ENCODE results near the gene DPCD. TPM values are rescaled to one million over a fixed set of nuclear protein-coding genes. Genes with fewer than 3 reads are reported as not detected.

Gene DPCD
- polyA plus RNA-seq, 1 of the 3 experiments (the other 2 are of a cell fraction): 106 TPM

GRCh38 chr10:101630633-101630920, 42.5 kb downstream of the DPCD start:
- Histone ChIP-seq H3K4me2 (no peak overlapping the region), H3K4me3 (ENCODE audit: low read depth in 2 of 2, low read length in 1 of 2) (no peak overlapping the region), H3K9me2 (no peaks in the 10 kb centered on the region), H3K27me3 (ENCODE audit: insufficient read depth) (no peaks in the 10 kb centered on the region), H3K9me3 (no peaks in the 10 kb centered on the region), H3K9ac (no peak overlapping the region), H3K27ac (ENCODE audit: low read depth in 2 of 2, low read length in 1 of 2) (no peak overlapping the region), H3K36me3 (replicated peaks in 1 of 2; ENCODE audit: control insufficient read depth in 1 of 2, insufficient read depth in 2 of 2, low read length in 1 of 2) (peaks cover 0 to 10% of the 10 kb centered on the region in 2 experiments), H3K79me2 (ENCODE audit: insufficient read depth) (no peaks in the 10 kb centered on the region), H3K4me1 (ENCODE audit: control insufficient read depth in 1 of 2, insufficient read depth in 2 of 2, low read depth in 1 of 2, low read length in 1 of 2) (peaks cover 0 to 6% of the 10 kb centered on the region in 2 experiments; a peak in 1 of 4 replicates), H2AFZ (ENCODE audit: low read depth) (no peak overlapping the region), H4K20me1 (ENCODE audit: insufficient read depth) (no peaks in the 10 kb centered on the region), H3F3A (replicated peaks; ENCODE audit: insufficient read depth) (no peaks in the 10 kb centered on the region)
- DNase-seq: no peak
- CTCF ChIA-PET: interaction anchor here (2.8 kb wide), 1 partner anchor 28 kb away, joined by 11 read pairs; no protein-coding TSS in a partner anchor
- WGBS (ENCODE audit: low lambda C conversion rate): 86% methylated on average over 1 of the region's 1 CpG
- POLR2A ChIA-PET: no interaction called here
- TF ChIP-seq FOXM1 (IDR thresholded peaks at IDR 0.05; ENCODE audit: low read depth) (no peak), YY1 (IDR thresholded peaks at IDR 0.05; ENCODE audit: low read depth) (no peak), GABPA (IDR thresholded peaks at IDR 0.05; ENCODE audit: low read depth) (no peak), FOXJ3 (CRISPR knock-in tag; IDR thresholded peaks at IDR 0.05) (no peak), MEF2A (IDR thresholded peaks at IDR 0.05; ENCODE audit: borderline replicate concordance, low read depth) (no peak), TAF1 (IDR thresholded peaks at IDR 0.05; ENCODE audit: borderline replicate concordance, low read depth, low read length) (no peak), GATA2 (CRISPR knock-in tag; IDR thresholded peaks at IDR 0.05) (no peak), POLR2AphosphoS5 (IDR thresholded peaks at IDR 0.05; ENCODE audit: low read depth, low read length) (no peak), RXRA (IDR thresholded peaks at IDR 0.05; ENCODE audit: borderline replicate concordance, low read depth) (no peak), EZH2phosphoT487 (IDR thresholded peaks at IDR 0.05; ENCODE audit: borderline replicate concordance, low read depth) (no peak), TEAD4 (IDR thresholded peaks at IDR 0.05; ENCODE audit: borderline replicate concordance, insufficient read depth) (no peak), EP300 (IDR thresholded peaks at IDR 0.05; ENCODE audit: borderline replicate concordance in 1 of 2, low read depth in 1 of 2, low read length in 1 of 2) (no peak), ELF1 (IDR thresholded peaks at IDR 0.05) (no peak), NFIC (IDR thresholded peaks at IDR 0.05; ENCODE audit: borderline replicate concordance) (no peak), SMC3 (IDR thresholded peaks at IDR 0.05; ENCODE audit: low read depth, low read length) (no peak)
- TF ChIP-seq, protein P1, sequence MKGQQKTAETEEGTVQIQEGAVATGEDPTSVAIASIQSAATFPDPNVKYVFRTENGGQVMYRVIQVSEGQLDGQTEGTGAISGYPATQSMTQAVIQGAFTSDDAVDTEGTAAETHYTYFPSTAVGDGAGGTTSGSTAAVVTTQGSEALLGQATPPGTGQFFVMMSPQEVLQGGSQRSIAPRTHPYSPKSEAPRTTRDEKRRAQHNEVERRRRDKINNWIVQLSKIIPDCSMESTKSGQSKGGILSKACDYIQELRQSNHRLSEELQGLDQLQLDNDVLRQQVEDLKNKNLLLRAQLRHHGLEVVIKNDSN (IDR thresholded peaks at IDR 0.05; ENCODE audit: borderline replicate concordance, low read depth): no peak
- TF ChIP-seq, protein P2, sequence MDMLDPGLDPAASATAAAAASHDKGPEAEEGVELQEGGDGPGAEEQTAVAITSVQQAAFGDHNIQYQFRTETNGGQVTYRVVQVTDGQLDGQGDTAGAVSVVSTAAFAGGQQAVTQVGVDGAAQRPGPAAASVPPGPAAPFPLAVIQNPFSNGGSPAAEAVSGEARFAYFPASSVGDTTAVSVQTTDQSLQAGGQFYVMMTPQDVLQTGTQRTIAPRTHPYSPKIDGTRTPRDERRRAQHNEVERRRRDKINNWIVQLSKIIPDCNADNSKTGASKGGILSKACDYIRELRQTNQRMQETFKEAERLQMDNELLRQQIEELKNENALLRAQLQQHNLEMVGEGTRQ (IDR thresholded peaks at IDR 0.05; ENCODE audit: borderline replicate concordance, low read depth, low read length): no peak

GRCh38 chr10:101631821-101632475, 43.8 kb downstream of the DPCD start:
- H2AFZ ChIP-seq (ENCODE audit: low read depth): no peak overlapping the region
- no peak overlapping the region for H3K9ac ChIP-seq
- H3K9me3 ChIP-seq: no peaks in the 10 kb centered on the region
- H3F3A ChIP-seq (replicated peaks; ENCODE audit: insufficient read depth): no peaks in the 10 kb centered on the region
- ChIA-PET CTCF (interaction anchor here (2.8 kb wide), 1 partner anchor 29 kb away, joined by 11 read pairs; no protein-coding TSS in a partner anchor), POLR2A (no interaction called here)
- DNase-seq: no peak
- peaks cover 0 to 6% of the 10 kb centered on the region in 2 experiments; a peak in 1 of 4 replicates for H3K4me1 ChIP-seq (ENCODE audit: control insufficient read depth in 1 of 2, insufficient read depth in 2 of 2, low read depth in 1 of 2, low read length in 1 of 2)
- no peaks in the 10 kb centered on the region for H3K79me2 ChIP-seq (ENCODE audit: insufficient read depth)
- peaks cover 3 to 10% of the 10 kb centered on the region in 2 experiments for H3K36me3 ChIP-seq (replicated peaks in 1 of 2; ENCODE audit: control insufficient read depth in 1 of 2, insufficient read depth in 2 of 2, low read length in 1 of 2)
- no peaks in the 10 kb centered on the region for H3K9me2 ChIP-seq
- H3K27ac ChIP-seq (ENCODE audit: low read depth in 2 of 2, low read length in 1 of 2): no peak overlapping the region
- H4K20me1 ChIP-seq (ENCODE audit: insufficient read depth): no peaks in the 10 kb centered on the region
- no peaks in the 10 kb centered on the region for H3K27me3 ChIP-seq (ENCODE audit: insufficient read depth)
- 89% methylated on average over 8 of the region's 8 CpGs for WGBS (ENCODE audit: low lambda C conversion rate)
- H3K4me3 ChIP-seq (ENCODE audit: low read depth in 2 of 2, low read length in 1 of 2): no peak overlapping the region
- no peak overlapping the region for H3K4me2 ChIP-seq
- TF ChIP-seq JUND (IDR thresholded peaks at IDR 0.05): no peak
- no peak for TF ChIP-seq NRF1 (IDR thresholded peaks at IDR 0.05; ENCODE audit: low read depth, low read length)
- TF ChIP-seq TCF12 (IDR thresholded peaks at IDR 0.05): no peak
- TF ChIP-seq RCOR1 (IDR thresholded peaks at IDR 0.05; ENCODE audit: low read length): no peak
- no peak for TF ChIP-seq MEF2A (IDR thresholded peaks at IDR 0.05; ENCODE audit: borderline replicate concordance, low read depth)
- TF ChIP-seq, protein P3, sequence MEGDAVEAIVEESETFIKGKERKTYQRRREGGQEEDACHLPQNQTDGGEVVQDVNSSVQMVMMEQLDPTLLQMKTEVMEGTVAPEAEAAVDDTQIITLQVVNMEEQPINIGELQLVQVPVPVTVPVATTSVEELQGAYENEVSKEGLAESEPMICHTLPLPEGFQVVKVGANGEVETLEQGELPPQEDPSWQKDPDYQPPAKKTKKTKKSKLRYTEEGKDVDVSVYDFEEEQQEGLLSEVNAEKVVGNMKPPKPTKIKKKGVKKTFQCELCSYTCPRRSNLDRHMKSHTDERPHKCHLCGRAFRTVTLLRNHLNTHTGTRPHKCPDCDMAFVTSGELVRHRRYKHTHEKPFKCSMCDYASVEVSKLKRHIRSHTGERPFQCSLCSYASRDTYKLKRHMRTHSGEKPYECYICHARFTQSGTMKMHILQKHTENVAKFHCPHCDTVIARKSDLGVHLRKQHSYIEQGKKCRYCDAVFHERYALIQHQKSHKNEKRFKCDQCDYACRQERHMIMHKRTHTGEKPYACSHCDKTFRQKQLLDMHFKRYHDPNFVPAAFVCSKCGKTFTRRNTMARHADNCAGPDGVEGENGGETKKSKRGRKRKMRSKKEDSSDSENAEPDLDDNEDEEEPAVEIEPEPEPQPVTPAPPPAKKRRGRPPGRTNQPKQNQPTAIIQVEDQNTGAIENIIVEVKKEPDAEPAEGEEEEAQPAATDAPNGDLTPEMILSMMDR (IDR thresholded peaks at IDR 0.05): no peak
- TF ChIP-seq NFIC (IDR thresholded peaks at IDR 0.05; ENCODE audit: borderline replicate concordance): no peak
- TF ChIP-seq EZH2phosphoT487 (IDR thresholded peaks at IDR 0.05; ENCODE audit: borderline replicate concordance, low read depth): no peak
- TF ChIP-seq, protein P1 (IDR thresholded peaks at IDR 0.05; ENCODE audit: borderline replicate concordance, low read depth): no peak

Data from SK-N-SH (cell line).